ENCODE data around the gene ENOPH1. TPM values are rescaled to one million over a fixed set of nuclear protein-coding genes. Genes with fewer than 3 reads are reported as not detected.

The ENOPH1 gene
- total RNA-seq, 1 experiment from 2014 or later, result 22.3 TPM

DNA sequence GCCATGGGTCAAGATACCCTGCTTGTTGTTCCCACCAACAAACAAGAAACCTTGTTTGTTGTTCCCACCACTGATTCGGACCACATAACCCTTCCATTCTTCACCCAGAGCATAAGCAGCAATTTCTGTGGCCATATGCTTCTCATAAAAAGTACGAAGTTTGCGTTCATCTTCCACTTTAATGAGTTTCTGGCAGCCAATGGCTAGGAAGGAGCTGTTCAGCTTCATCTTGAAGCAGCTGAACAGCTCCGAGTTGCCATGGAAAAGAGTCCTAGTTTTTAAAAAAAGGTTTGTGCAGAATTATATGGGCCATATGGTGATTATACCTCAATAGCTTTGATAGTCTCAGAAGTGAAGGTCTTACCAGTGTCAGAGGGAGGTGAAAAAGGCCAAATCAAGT, 65.3 kb downstream of the ENOPH1 start:
- BruUV-seq (replicated peaks), result no TSS peak
- Histone ChIP-seq H3K79me2 (ENCODE audit: low read depth) (no peaks in the 10 kb centered on the region), H3K36me3 (ENCODE audit: low read depth) (no peaks in the 10 kb centered on the region), H2AFZ (no peak overlapping the region), H3K27ac (no peak overlapping the region), H3K27me3 (ENCODE audit: insufficient read depth, low read depth) (no peaks in the 10 kb centered on the region), H3K4me2 (no peak overlapping the region), H3K9me3 (ENCODE audit: insufficient read depth, low read depth) (no peaks in the 10 kb centered on the region), H3K9me2 (ENCODE audit: insufficient read depth) (no peaks in the 10 kb centered on the region), H3F3A (ENCODE audit: insufficient read depth, low read depth) (peaks cover 10% of the 10 kb centered on the region; the same call in 1 of the 2 replicates), H3K4me1 (replicated peaks; ENCODE audit: insufficient read depth) (peaks cover 11% of the 10 kb centered on the region), H3K4me3 (no peak overlapping the region), H4K20me1 (ENCODE audit: insufficient read depth) (no peaks in the 10 kb centered on the region)
- ChIA-PET CTCF (no interaction called here), POLR2A (ENCODE audit: unreplicated experiment) (no interaction called here)
- no peak for DNase-seq
- TF ChIP-seq, protein P1, sequence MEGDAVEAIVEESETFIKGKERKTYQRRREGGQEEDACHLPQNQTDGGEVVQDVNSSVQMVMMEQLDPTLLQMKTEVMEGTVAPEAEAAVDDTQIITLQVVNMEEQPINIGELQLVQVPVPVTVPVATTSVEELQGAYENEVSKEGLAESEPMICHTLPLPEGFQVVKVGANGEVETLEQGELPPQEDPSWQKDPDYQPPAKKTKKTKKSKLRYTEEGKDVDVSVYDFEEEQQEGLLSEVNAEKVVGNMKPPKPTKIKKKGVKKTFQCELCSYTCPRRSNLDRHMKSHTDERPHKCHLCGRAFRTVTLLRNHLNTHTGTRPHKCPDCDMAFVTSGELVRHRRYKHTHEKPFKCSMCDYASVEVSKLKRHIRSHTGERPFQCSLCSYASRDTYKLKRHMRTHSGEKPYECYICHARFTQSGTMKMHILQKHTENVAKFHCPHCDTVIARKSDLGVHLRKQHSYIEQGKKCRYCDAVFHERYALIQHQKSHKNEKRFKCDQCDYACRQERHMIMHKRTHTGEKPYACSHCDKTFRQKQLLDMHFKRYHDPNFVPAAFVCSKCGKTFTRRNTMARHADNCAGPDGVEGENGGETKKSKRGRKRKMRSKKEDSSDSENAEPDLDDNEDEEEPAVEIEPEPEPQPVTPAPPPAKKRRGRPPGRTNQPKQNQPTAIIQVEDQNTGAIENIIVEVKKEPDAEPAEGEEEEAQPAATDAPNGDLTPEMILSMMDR (conservative IDR thresholded peaks at IDR 0.05), result no peak
- TF ChIP-seq EZH2 (IDR thresholded peaks at IDR 0.05; ENCODE audit: low read depth), result no peak
- intact Hi-C loops (cut with micrococcal nuclease; ENCODE audit: unreplicated experiment), result no loop called here

DNA sequence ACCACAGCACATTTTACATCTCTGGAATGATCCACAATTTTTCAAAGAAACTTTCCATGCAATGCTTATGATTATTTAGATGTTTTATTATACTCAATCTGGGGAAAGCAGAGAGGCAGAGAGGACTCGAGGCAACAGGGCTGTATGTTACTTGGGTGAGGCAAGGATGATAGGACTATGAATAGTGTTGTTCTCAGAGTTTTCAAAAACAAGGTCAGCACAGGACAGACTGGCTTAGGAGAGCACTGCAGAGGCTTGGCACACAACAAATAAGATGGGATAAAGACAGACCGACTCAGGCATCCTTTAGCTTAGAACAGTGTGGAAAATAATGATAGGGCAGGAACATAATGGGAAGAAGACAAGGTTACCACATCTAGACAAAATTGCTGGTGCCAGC, 66.0 kb downstream of the ENOPH1 start:
- Histone ChIP-seq H3K79me2 (ENCODE audit: low read depth) (no peaks in the 10 kb centered on the region), H3K27me3 (ENCODE audit: insufficient read depth, low read depth) (no peaks in the 10 kb centered on the region), H3K4me3 (no peak overlapping the region), H3F3A (ENCODE audit: insufficient read depth, low read depth) (peaks cover 13% of the 10 kb centered on the region; the same call in 1 of the 2 replicates), H3K9me3 (ENCODE audit: insufficient read depth, low read depth) (no peaks in the 10 kb centered on the region), H4K20me1 (ENCODE audit: insufficient read depth) (no peaks in the 10 kb centered on the region), H3K9me2 (ENCODE audit: insufficient read depth) (no peaks in the 10 kb centered on the region), H3K4me2 (no peak overlapping the region), H3K36me3 (ENCODE audit: low read depth) (no peaks in the 10 kb centered on the region), H3K4me1 (replicated peaks; ENCODE audit: insufficient read depth) (peaks cover 13% of the 10 kb centered on the region), H2AFZ (no peak overlapping the region), H3K27ac (no peak overlapping the region)
- POLR2A ChIA-PET (ENCODE audit: unreplicated experiment), result no interaction called here
- intact Hi-C loops (cut with micrococcal nuclease; ENCODE audit: unreplicated experiment), result no loop called here
- TF ChIP-seq EZH2 (IDR thresholded peaks at IDR 0.05; ENCODE audit: low read depth), result no peak
- TF ChIP-seq, protein P1 (conservative IDR thresholded peaks at IDR 0.05), result no peak
- BruUV-seq (replicated peaks), result no TSS peak
- CTCF ChIA-PET, result no interaction called here
- DNase-seq, result no peak

DNA sequence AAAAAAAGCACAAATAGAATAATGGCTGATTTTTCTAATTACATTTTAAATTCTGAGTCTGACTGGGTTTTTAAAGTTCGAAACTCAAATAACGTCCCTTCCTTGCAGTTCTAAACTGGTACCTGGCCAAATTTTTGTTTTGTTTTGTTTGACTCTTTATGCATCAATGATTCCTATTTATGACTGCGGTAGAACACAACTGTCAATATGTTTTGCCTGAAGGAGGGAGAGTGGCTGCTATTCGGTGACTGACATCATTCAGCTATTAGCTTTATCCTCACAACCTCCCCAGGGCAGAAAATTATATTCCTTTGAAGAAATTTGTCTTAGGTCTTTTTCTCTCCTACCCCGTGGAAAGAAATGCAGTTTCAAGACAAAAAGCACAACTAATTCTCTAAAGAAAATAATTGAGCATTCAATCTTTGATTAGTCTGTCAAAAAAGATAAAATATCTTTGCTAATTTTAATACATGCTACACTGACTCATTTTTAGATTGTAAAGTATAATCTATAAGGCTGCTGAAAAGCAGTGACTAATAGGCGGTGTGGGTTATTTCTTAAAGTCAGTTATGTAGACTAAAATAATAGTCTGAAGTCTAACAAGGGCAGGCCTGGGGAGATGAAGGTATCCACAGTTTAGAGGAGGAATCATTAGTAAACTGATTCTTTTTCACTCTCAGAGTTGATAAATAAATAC, 69.5 kb downstream of the ENOPH1 start:
- H2AFZ ChIP-seq, result no peak overlapping the region
- peaks cover 13% of the 10 kb centered on the region for H3K4me1 ChIP-seq (replicated peaks; ENCODE audit: insufficient read depth)
- H3K4me3 ChIP-seq, result 0 out of 2 replicates have a peak overlapping the region, but pooled peaks have one; percentile 8
- ChIA-PET CTCF (no interaction called here), POLR2A (ENCODE audit: unreplicated experiment) (interaction anchor here (0.7 kb wide), 1 partner anchor 768 kb away, joined by 3 read pairs; no protein-coding TSS in a partner anchor)
- H3K79me2 ChIP-seq (ENCODE audit: low read depth), result no peaks in the 10 kb centered on the region
- no peaks in the 10 kb centered on the region for H3K9me2 ChIP-seq (ENCODE audit: insufficient read depth)
- no peak for DNase-seq
- no peaks in the 10 kb centered on the region for H3K9me3 ChIP-seq (ENCODE audit: insufficient read depth, low read depth)
- intact Hi-C loops (cut with micrococcal nuclease; ENCODE audit: unreplicated experiment), result no loop called here
- H3K36me3 ChIP-seq (ENCODE audit: low read depth), result no peaks in the 10 kb centered on the region
- peaks cover 13% of the 10 kb centered on the region; the same call in 1 of the 2 replicates for H3F3A ChIP-seq (ENCODE audit: insufficient read depth, low read depth)
- TF ChIP-seq EZH2 (IDR thresholded peaks at IDR 0.05; ENCODE audit: low read depth), result no peak
- TF ChIP-seq, protein P1 (conservative IDR thresholded peaks at IDR 0.05), result no peak
- H3K4me2 ChIP-seq, result peak overlapping the region; percentile 28; the same call in 1 of the 2 replicates
- no peaks in the 10 kb centered on the region for H4K20me1 ChIP-seq (ENCODE audit: insufficient read depth)
- no TSS peak for BruUV-seq (replicated peaks)
- no peak overlapping the region for H3K27ac ChIP-seq
- no peaks in the 10 kb centered on the region for H3K27me3 ChIP-seq (ENCODE audit: insufficient read depth, low read depth)
